Retina (tissue), 1 donor: ENCODE measurements around the gene CD300LD.
A peak's percentile ranks its signal among the peaks of the same experiment; 100 is the strongest.
"Not testable (repeated sequence)": the region's sequence is repeated elsewhere in the genome, so short reads cannot be mapped to it uniquely, and the experiment has no call there.

Experiments used
- DNase-seq: peaks from one replicate; pipeline ENCODE4 v3.0.0-alpha.2; 2016

CD300LD gene

GRCh38 chr17:74605361-74605760 lies 13.3 kb upstream of the CD300LD start:
- no peak for DNase-seq

- no peak for DNase-seq
These were observed 12.7 kb upstream of the CD300LD start for GRCh38 chr17:74604761-74605160.

- DNase-seq: no peak
These were observed 12.1 kb upstream of the CD300LD start for GRCh38 chr17:74604200-74604599.

- no peak for DNase-seq
These were observed 11.7 kb upstream of the CD300LD start for GRCh38 chr17:74603746-74604145.

- DNase-seq: no peak
These were observed 11.1 kb upstream of the CD300LD start for GRCh38 chr17:74603037-74603635.

- DNase-seq: peak; percentile 43
These were observed 10.0 kb upstream of the CD300LD start for GRCh38 chr17:74601944-74602572.

- peak; percentile 16 for DNase-seq
These were observed 7.4 kb upstream of the CD300LD start for GRCh38 chr17:74599448-74599939.

- DNase-seq: no peak
These were observed 6.9 kb upstream of the CD300LD start for GRCh38 chr17:74599023-74599399.

- DNase-seq: peak; percentile 13
These were observed 6.4 kb upstream of the CD300LD start for GRCh38 chr17:74598346-74599022.

- DNase-seq: no peak
These were observed 5.1 kb upstream of the CD300LD start for GRCh38 chr17:74597069-74597790.

- no peak for DNase-seq
These were observed 3.1 kb upstream of the CD300LD start for GRCh38 chr17:74595037-74595750.

- DNase-seq: no peak
These were observed 580 bp downstream of the CD300LD start for GRCh38 chr17:74591503-74591902.

- no peak for DNase-seq
These were observed 6.4 kb downstream of the CD300LD start for GRCh38 chr17:74585711-74586110.

- DNase-seq: no peak
These were observed 7.6 kb downstream of the CD300LD start for GRCh38 chr17:74584292-74585060.

GRCh38 chr17:74582633-74583032 lies 9.4 kb downstream of the CD300LD start:
- DNase-seq: no peak

GRCh38 chr17:74579900-74580299 lies 12.2 kb downstream of the CD300LD start:
- DNase-seq: no peak

- no peak for DNase-seq
These were observed 13.1 kb downstream of the CD300LD start for GRCh38 chr17:74578979-74579378.

- DNase-seq: no peak
These were observed 17.5 kb downstream of the CD300LD start for GRCh38 chr17:74574489-74575142.

GRCh38 chr17:74573635-74574034 lies 18.4 kb downstream of the CD300LD start:
- not testable (repeated sequence) for DNase-seq

GRCh38 chr17:74573169-74573568 lies 18.9 kb downstream of the CD300LD start:
- no peak for DNase-seq

- DNase-seq: no peak
These were observed 20.3 kb downstream of the CD300LD start for GRCh38 chr17:74571621-74572270.
